Adrenal gland (tissue), 12 donors: Measurements from ENCODE around the gene CMTM5. TPM values are rescaled to one million over a fixed set of nuclear protein-coding genes. Genes with fewer than 3 reads are reported as not detected.
"Not testable (repeated sequence)": the region's sequence is repeated elsewhere in the genome, so short reads cannot be mapped to it uniquely, and the experiment has no call there.

Experiments
- DNase-seq, 7 donors: peaks; one replicate each; pipeline ENCODE4 v3.0.0-alpha.2; 2019 to 2020
- H3K27ac ChIP-seq, 5 donors: fragments of 200-600 bp; sonication (generic) in 4 of 5; 1 replicate in 3 of 5; 2 replicates in 2 of 5; pipeline versions ENCODE4 v1.5.1 to v1.8.0; 2016 to 2020; ENCODE audit warnings: mild to moderate bottlenecking in 1 of 5
- H3K27me3 ChIP-seq: fragments of 200-600 bp; 2 replicates; pipeline ENCODE4 v1.8.0; 2021
- H3K36me3 ChIP-seq, 2 donors: fragments of 200-600 bp; replicated peaks in 1 of 2; 1 replicate in 1 of 2; 2 replicates in 1 of 2; pipeline versions ENCODE4 v1.5.1 to v1.8.0; 2018 to 2022
- H3K4me1 ChIP-seq, 2 donors: fragments of 200-600 bp; replicated peaks in 1 of 2; 1 replicate in 1 of 2; 2 replicates in 1 of 2; pipeline versions ENCODE4 v1.5.1 to v1.8.0; 2018 to 2021
- H3K4me3 ChIP-seq, 4 donors: fragments of 200-600 bp; sonication (generic) in 3 of 4; one replicate each; pipeline ENCODE4 v1.5.1; 2016 to 2018
- H3K9me3 ChIP-seq, 3 donors: fragments of 200-600 bp; sonication (generic) in 1 of 3; replicated peaks in 1 of 3; 1 replicate in 2 of 3; 2 replicates in 1 of 3; pipeline versions ENCODE4 v1.5.1 to v1.8.0; 2016 to 2021
- CTCF ChIP-seq, 6 experiments: fragments of 450-650 bp in 4 of 6; fragments of 200-600 bp in 2 of 6; sonication (generic) in 1 of 6; IDR thresholded peaks; 1 replicate in 5 of 6; 2 replicates in 1 of 6; pipeline versions ENCODE4 v1.5.1 to v1.8.0; 2016 to 2021; ENCODE audit warnings: antibody characterized with exemption in 6 of 6, mild to moderate bottlenecking in 2 of 6, moderate library complexity in 1 of 6
- POLR2A ChIP-seq, 2 donors: fragments of 450-650 bp; IDR thresholded peaks; one replicate each; pipeline ENCODE4 v1.6.1; 2017; ENCODE audit warnings: antibody characterized with exemption in 2 of 2, mild to moderate bottlenecking in 2 of 2, moderate library complexity in 1 of 2
- WGBS, 4 donors: extraction: QIAGEN DNeasy Blood & Tissue Kit in 2 of 4; methylation state at CpG; one replicate each; pipeline versions ENCODE4 v1.1.5 to v1.1.7; 2013 to 2017; 5-methylcytosine and 5-hydroxymethylcytosine counted together
- intact Hi-C, 2 donors: fragments of 100-400 bp; cut with DNase I; formaldehyde crosslinking; loops; one replicate each; pipeline versions ENCODE4 v1.14.1 to v1.15.0; 2022 to 2023
- polyA plus RNA-seq, 3 donors: library from polyadenylated mRNA; stranded (reverse); fragments of 200-250 nt in 2 of 3; fragments of 350-450 nt in 1 of 3; fragmentation: Illumina TruSeq in 1 of 3; extraction: RNeasy Lipid Tissue Mini Kit (QIAGEN cat#74804) in 1 of 3; gene quantifications; one replicate each; pipeline ENCODE4 v1.2.3, GENCODE V29; 2013 to 2014
- total RNA-seq, 9 donors: library from RNA; depleted of rRNA in 4 of 9; stranded (reverse); fragments of >200 nt in 4 of 9; fragments of 120-200 nt in 1 of 9; fragmentation: NEBNext Ultra II Directional in 1 of 9; extraction: Animal tissue kit (Norgen Biotek cat#: 25700) in 1 of 9; gene quantifications; one replicate each; pipeline versions ENCODE4 v1.1.0 to v1.2.4, GENCODE V29; 2013 to 2023
- donor health status: healthy with polysubstance abuse.
- donor health status: Bipolar disorder and iron deficiency.
- donor health status: DM: yes; HTN: yes; CAD: no.
- donor health status: DM: no; HTN: no; CAD: no.
- donor health status: DM: no; HTN: no; CAD: no.
- donor health status: DM: yes; HTN: yes; CAD: no.

Gene CMTM5
- total and polyA plus RNA-seq, 12 donors = 0.34 to 2.6 (median 0.89) TPM; not detected in 5

GRCh38 chr14:23388996-23389395, 12.2 kb downstream of the CMTM5 start:
- no peaks in the 10 kb centered on the region for H3K4me1 ChIP-seq
- DNase-seq = no peak
- no peaks in the 10 kb centered on the region for H3K9me3 ChIP-seq
- TF ChIP-seq POLR2A (IDR thresholded peaks at IDR 0.05) (no peak), CTCF (IDR thresholded peaks at IDR 0.05) (no peak)
- no peaks in the 10 kb centered on the region for H3K36me3 ChIP-seq
- H3K27ac ChIP-seq = no peak overlapping the region
- no peak overlapping the region for H3K4me3 ChIP-seq
- intact Hi-C loops = no loop called here
- WGBS, 4 donors = 61 to 87% (median 77%) methylated on average over 8 of the region's 8 CpGs
- H3K27me3 ChIP-seq = no peaks in the 10 kb centered on the region

DNA sequence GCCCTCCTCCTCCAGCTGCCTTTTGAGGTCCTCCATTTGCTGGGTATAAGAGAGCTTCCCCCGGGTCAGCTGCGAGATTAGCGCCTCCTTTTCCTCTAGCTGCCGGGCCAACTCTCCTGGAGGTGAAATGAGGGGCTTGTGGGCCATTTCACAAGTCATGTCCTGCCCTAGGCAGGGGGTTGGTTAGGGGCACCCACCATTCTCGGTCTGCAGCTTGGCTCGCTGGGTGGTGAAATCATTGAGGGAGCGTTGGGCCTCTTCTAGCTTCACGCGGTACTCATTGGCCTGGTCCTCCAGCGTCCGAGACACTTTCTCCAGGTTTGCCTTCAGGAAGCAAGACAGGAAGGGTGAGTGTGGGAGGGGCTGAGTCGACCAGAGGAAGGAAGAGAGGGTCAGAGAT, 12.6 kb downstream of the CMTM5 start:
- Histone ChIP-seq H3K36me3 (no peaks in the 10 kb centered on the region), H3K9me3 (no peaks in the 10 kb centered on the region), H3K4me3 (no peak overlapping the region), H3K27ac (no peak overlapping the region), H3K27me3 (no peaks in the 10 kb centered on the region), H3K4me1 (no peaks in the 10 kb centered on the region)
- intact Hi-C loops = no loop called here
- no peak for TF ChIP-seq POLR2A (IDR thresholded peaks at IDR 0.05)
- TF ChIP-seq CTCF (IDR thresholded peaks at IDR 0.05) = no peak
- WGBS, 4 donors = 72 to 89% (median 80%) methylated on average over 12 of the region's 12 CpGs
- DNase-seq = no peak

DNA sequence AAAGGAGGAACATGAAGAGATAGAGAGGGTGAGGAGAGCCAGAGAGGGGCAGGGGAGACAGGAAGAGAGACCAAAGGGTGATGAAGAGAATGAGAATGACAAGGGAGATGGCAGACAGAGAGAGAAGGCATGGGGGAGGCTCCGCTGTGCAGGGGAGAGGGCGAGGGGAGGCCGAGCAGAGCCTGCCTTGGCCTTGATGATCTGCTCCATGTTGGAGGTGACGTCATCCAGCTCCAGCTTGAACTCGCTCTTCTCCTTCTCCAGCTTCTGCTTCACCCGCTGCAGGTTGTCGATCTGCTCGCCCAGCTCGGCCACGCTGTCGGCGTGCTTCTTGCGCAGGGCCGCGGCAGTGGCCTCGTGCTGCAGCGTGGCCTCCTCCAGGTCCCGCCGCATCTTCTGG, 13.0 kb downstream of the CMTM5 start:
- intact Hi-C loops, H3K4me1 ChIP-seq, DNase-seq, H3K4me3 ChIP-seq, H3K9me3 ChIP-seq, H3K36me3 ChIP-seq, H3K27ac ChIP-seq, H3K27me3 ChIP-seq: not testable (repeated sequence)
- WGBS, 4 donors = 73 to 90% (median 84%) methylated on average over 3 to 5 of the region's 19 CpGs

- Histone ChIP-seq H3K36me3 (no peaks in the 10 kb centered on the region), H3K4me1 (no peaks in the 10 kb centered on the region), H3K9me3 (no peaks in the 10 kb centered on the region), H3K4me3 (no peak overlapping the region), H3K27me3 (no peaks in the 10 kb centered on the region), H3K27ac (no peak overlapping the region)
- intact Hi-C loops = no loop called here
- DNase-seq = no peak
- 74 to 84% (median 81%) methylated on average over 6 to 7 of the region's 7 CpGs for WGBS, 4 donors
- TF ChIP-seq POLR2A (IDR thresholded peaks at IDR 0.05) (no peak), CTCF (IDR thresholded peaks at IDR 0.05) (no peak)
Observed at GRCh38 chr14:23392613-23393012, 15.8 kb downstream of the CMTM5 start.

- 88 to 91% (median 89%) methylated on average over 10 of the region's 10 CpGs for WGBS, 4 donors
Observed at GRCh38 chr14:23396126-23396525, 19.3 kb downstream of the CMTM5 start.

More at GRCh38 chr14:23396126-23396525, 19.3 kb downstream of the CMTM5 start:
- H3K4me1 ChIP-seq = no peaks in the 10 kb centered on the region
- no peak overlapping the region for H3K27ac ChIP-seq
- no peaks in the 10 kb centered on the region for H3K27me3 ChIP-seq
- DNase-seq = no peak
- intact Hi-C loops = no loop called here
- no peaks in the 10 kb centered on the region for H3K9me3 ChIP-seq
- no peak overlapping the region for H3K4me3 ChIP-seq
- TF ChIP-seq CTCF (IDR thresholded peaks at IDR 0.05) (no peak), POLR2A (IDR thresholded peaks at IDR 0.05) (no peak)
- no peaks in the 10 kb centered on the region for H3K36me3 ChIP-seq
